NCI-H146 treated with DMSO at 0.1 percent for 48 hours (cell line): Measurements from ENCODE around the gene PLIN5.

Source experiments
- DNase-seq: peaks from one replicate; lab custom pipeline; 2025; ENCODE audit not compliant: unreplicated experiment; lab: John Stamatoyannopoulos, UW

The PLIN5 gene

GRCh38 chr19:4493104-4493928 is 41.7 kb downstream of the PLIN5 start:
- DNase-seq, result no peak

DNA sequence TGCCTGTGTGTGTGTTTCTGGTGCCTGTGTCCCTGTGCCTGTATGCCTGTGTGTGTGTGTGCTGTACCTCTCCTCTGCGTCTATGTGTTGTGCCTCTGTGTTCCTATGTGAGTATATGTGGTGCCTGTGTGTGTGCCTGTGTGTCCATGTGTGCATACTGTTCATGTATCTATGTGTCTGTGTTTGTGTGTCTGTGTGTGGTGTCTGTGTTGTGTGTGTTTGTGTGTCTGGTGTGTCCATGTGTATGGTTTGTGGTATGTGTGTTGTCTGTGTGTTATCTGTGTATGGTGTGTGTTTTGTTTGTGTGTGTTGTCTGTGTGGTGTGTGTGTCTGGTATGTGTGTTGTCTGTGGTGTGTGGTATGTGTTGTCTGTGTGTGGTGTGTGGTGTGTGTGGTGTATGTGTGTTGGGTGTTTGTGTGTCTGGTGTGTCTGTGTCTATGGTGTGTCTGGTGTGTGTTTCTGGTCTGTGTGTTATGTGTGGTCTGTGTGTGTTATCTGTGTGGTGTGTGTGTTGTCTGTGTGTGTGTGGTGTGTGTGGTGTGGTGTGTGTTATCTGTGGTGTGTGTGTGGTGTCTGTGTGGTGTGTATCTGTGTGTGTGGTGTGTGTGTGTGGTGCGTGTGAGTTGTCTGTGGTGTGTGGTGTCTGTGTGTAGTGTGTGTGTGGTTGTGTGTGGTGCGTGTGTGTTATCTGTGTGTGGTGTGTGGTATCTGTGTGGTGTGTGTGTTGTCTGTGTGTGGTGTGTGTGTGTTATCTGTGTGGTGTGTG is 42.5 kb downstream of the PLIN5 start:
- DNase-seq, result no peak

DNA sequence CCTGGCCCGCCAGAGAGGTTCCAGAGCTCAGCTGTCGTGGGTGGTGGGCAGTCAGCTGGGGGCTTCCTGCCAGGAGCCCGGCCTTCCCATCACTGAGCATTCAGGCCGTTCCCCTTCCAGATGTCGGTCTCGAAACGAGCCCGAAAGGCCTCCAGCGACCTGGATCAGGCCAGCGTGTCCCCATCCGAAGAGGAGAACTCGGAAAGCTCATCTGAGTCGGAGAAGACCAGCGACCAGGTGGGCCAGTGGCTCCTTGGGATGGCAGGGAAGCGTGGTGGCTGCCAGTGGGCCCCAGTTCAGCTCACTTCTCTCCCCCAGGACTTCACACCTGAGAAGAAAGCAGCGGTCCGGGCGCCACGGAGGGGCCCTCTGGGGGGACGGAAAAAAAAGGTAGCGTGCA is 43.6 kb downstream of the PLIN5 start:
- DNase-seq, result no peak

- DNase-seq, result no peak
These were observed 46.5 kb downstream of the PLIN5 start for GRCh38 chr19:4488496-4488895.

DNA sequence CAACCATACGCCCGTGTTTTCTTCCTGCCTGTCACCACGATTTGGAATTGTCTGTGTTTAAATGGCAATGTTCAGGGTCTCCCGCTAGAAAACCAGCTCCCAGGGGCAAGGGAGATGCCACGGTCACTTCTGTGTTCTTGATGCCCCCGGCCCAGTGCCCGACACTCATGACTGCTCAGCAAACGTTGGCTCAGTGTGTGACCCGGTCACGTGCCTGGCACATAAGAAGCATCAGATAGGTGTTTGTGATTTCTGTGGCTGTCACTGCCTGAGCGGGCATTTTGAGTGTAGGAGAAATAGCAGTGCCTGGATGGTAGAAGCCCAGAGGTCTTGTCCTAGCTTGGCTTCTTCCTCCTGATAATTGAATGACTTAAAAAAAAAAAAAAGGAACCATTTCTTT is 47.5 kb downstream of the PLIN5 start:
- no peak for DNase-seq

DNA sequence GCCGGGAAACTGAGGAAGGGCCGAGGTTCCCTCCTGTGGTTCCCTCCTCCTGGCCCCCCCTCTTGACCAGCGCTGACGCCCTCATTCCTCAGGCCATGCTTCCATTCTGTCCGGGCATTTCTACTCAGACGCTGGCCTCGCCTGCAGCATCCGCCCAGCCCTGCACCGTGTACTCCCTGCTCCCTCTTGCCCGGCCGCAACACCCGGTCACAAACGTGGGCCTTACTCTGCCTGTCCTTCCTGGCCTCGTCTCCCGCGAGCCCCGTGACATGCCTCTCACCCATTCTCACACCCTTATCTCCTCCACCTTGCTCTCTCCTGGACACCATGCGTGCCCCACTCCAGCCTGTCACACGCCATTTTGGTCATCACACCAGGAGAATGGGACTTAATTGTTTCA is 51.6 kb downstream of the PLIN5 start:
- no peak for DNase-seq

- DNase-seq, result no peak
These were observed 52.2 kb downstream of the PLIN5 start for GRCh38 chr19:4482721-4483364.

- DNase-seq, result no peak
These were observed 57.8 kb downstream of the PLIN5 start for GRCh38 chr19:4477034-4477801.

- peak; percentile 54 for DNase-seq
These were observed 60.5 kb downstream of the PLIN5 start for GRCh38 chr19:4474514-4475022.

DNA sequence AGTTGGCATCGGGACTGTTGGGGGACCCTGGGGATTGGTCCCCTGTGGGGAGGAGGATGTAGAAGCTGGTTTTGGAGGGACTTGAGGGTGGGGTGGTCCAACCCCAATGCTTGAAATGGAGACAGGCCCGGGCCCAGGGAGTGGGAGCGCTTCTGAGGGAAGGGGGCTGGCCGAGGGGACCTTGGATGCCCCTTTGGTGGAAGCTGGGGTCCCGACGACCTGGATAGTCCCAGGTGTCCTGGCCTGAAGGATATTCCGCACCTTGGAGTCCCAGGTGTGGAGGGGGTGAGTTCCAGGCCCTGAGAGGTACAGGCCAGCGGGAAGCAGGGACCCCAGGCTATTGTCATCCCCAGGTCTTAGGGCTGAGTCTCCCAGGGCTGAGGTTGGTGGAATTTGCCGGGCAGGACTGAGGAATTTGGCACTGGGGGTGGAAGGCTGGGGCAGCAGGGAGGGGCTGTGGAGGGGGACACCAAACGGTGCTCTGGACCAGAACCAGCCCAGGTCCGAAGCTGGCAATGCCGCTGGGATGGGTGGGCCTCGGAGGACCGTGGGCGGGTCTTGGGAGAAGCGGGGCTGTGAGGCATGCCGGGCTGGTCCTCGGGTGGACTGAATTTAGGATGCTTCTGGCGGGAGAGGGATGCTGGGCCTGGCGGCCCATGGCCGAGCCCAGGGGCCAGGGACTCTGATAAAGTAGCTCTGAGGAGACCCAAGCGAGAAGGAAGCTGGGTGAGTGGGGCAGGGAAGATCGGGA is 61.1 kb downstream of the PLIN5 start:
- no peak for DNase-seq

DNA sequence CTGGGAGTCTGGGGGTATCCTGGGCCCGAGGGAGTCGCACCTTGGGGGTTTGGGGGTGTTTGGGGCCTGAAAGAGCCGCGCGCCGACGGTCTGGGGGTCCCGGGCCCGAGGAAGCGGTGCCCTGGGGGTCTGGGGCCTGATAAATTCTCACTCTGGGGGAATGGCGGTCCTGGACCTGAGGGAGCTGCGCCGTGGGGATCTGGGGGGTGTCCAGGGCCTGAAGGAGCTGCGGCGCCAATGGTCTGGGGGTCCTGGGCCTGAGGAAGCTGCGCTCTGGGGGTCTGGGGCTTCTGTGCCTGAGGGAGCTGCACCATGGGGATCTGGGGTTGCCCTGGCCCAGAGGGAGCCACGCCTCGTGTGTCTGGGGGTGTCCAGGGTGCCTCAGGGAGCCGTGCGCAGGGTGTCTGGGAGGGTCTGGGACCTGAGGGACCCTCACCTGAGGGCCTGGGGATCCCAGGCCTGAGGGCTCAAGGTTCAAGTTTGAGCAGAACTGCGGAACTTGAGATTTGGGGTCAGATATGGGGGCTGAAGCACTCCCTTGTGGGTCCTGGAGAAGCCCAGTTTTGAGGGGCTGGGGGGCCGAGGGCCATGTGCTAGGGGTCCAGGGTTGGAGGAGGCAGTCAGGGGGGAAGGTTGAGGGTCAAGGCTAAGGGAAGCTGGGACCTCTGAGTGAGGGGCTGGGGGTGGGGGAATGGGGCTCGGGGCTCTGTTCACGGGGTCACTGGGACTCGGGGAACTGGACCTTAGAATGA is 61.8 kb downstream of the PLIN5 start:
- no peak for DNase-seq
